Central memory CD8-positive, alpha-beta T cell (primary cell): ENCODE measurements around the gene CNTRL.

Source experiments
- ATAC-seq: fragments of 150-1000 bp; cut with Tn5 transposase; replicated peaks from 2 replicates; pipeline ENCODE4 v1.10.0; 2022; ENCODE audit warnings: mild to moderate bottlenecking, moderate FRiP score, moderate number of reproducible peaks; ENCODE audit not compliant: poor library complexity, severe bottlenecking; ENCODE audit errors: extremely low read depth
- DNase-seq, 2 donors: peaks; one replicate each; pipeline ENCODE4 v3.0.0; 2021; ENCODE audit warnings: low spot score in 2 of 2
- H3K27ac Mint-ChIP-seq: one replicate; pipeline ENCODE4 v1.8.0; 2022; ENCODE audit warnings: low read depth, mild to moderate bottlenecking, moderate library complexity, mixed read lengths
- H3K27me3 Mint-ChIP-seq: one replicate; pipeline ENCODE4 v1.8.0; 2022; ENCODE audit warnings: mixed read lengths
- H3K36me3 Mint-ChIP-seq: one replicate; pipeline ENCODE4 v1.8.0; 2022; ENCODE audit warnings: mild to moderate bottlenecking, moderate library complexity, mixed read lengths; ENCODE audit not compliant: insufficient read depth
- H3K4me1 Mint-ChIP-seq: one replicate; pipeline ENCODE4 v1.8.0; 2022; ENCODE audit warnings: mixed read lengths
- H3K4me3 Mint-ChIP-seq: one replicate; pipeline ENCODE4 v1.8.0; 2022; ENCODE audit warnings: mild to moderate bottlenecking, moderate library complexity, mixed read lengths
- H3K9me3 Mint-ChIP-seq: one replicate; pipeline ENCODE4 v1.8.0; 2022; ENCODE audit warnings: mixed read lengths

The CNTRL gene

GRCh38 chr9:121192518-121192917 is 117.8 kb downstream of the CNTRL start:
- no peak for ATAC-seq
- Mint-ChIP-seq H3K36me3 (peaks cover 16% of the 10 kb centered on the region), H3K4me3 (no peak overlapping the region), H3K27me3 (no peaks in the 10 kb centered on the region), H3K4me1 (peaks cover 66% of the 10 kb centered on the region), H3K9me3 (no peaks in the 10 kb centered on the region), H3K27ac (no peak overlapping the region)
- DNase-seq, result no peak

- ATAC-seq (peak; percentile 50), DNase-seq (no peak)
- peaks cover 16% of the 10 kb centered on the region for H3K36me3 Mint-ChIP-seq
- H3K27ac Mint-ChIP-seq, result peak overlapping the region; percentile 47
- H3K27me3 Mint-ChIP-seq, result no peaks in the 10 kb centered on the region
- no peaks in the 10 kb centered on the region for H3K9me3 Mint-ChIP-seq
- H3K4me1 Mint-ChIP-seq, result peaks cover 69% of the 10 kb centered on the region
- no peak overlapping the region for H3K4me3 Mint-ChIP-seq
Measured at GRCh38 chr9:121192959-121193640, 118.3 kb downstream of the CNTRL start.

- Mint-ChIP-seq H3K4me1 (peaks cover 81% of the 10 kb centered on the region), H3K27me3 (no peaks in the 10 kb centered on the region), H3K27ac (peak overlapping the region; percentile 80), H3K36me3 (peaks cover 11% of the 10 kb centered on the region), H3K9me3 (no peaks in the 10 kb centered on the region), H3K4me3 (peak overlapping the region; percentile 41)
- ATAC-seq (no peak), DNase-seq (no peak)
Measured at GRCh38 chr9:121194730-121195129, 120.0 kb downstream of the CNTRL start.

GRCh38 chr9:121196389-121196788 is 121.6 kb downstream of the CNTRL start:
- peak overlapping the region; percentile 80 for H3K27ac Mint-ChIP-seq
- peaks cover 81% of the 10 kb centered on the region for H3K4me1 Mint-ChIP-seq
- peak overlapping the region; percentile 41 for H3K4me3 Mint-ChIP-seq

GRCh38 chr9:121197132-121197531 is 122.4 kb downstream of the CNTRL start:
- peak overlapping the region; percentile 87 for H3K4me3 Mint-ChIP-seq

More at GRCh38 chr9:121196389-121196788, 121.6 kb downstream of the CNTRL start:
- no peaks in the 10 kb centered on the region for H3K9me3 Mint-ChIP-seq
- ATAC-seq (no peak), DNase-seq (no peak)
- H3K36me3 Mint-ChIP-seq, result peaks cover 16% of the 10 kb centered on the region
- no peaks in the 10 kb centered on the region for H3K27me3 Mint-ChIP-seq

GRCh38 chr9:121198512-121199042 is 123.8 kb downstream of the CNTRL start:
- Mint-ChIP-seq H3K4me3 (peak overlapping the region; percentile 87), H3K27ac (peak overlapping the region; percentile 68), H3K9me3 (no peaks in the 10 kb centered on the region), H3K27me3 (no peaks in the 10 kb centered on the region), H3K4me1 (peaks cover 73% of the 10 kb centered on the region), H3K36me3 (peaks cover 21% of the 10 kb centered on the region)
- no peak for ATAC-seq
- no peak for DNase-seq

More at GRCh38 chr9:121197132-121197531, 122.4 kb downstream of the CNTRL start:
- peak overlapping the region; percentile 80 for H3K27ac Mint-ChIP-seq
- H3K27me3 Mint-ChIP-seq, result no peaks in the 10 kb centered on the region
- ATAC-seq (no peak), DNase-seq (no peak)
- H3K4me1 Mint-ChIP-seq, result peaks cover 80% of the 10 kb centered on the region
- no peaks in the 10 kb centered on the region for H3K9me3 Mint-ChIP-seq
- peaks cover 21% of the 10 kb centered on the region for H3K36me3 Mint-ChIP-seq

GRCh38 chr9:121199921-121200320 is 125.2 kb downstream of the CNTRL start:
- H3K27ac Mint-ChIP-seq, result peak overlapping the region; percentile 68
- ATAC-seq (no peak), DNase-seq (no peak)
- peak overlapping the region; percentile 87 for H3K4me3 Mint-ChIP-seq
- H3K27me3 Mint-ChIP-seq, result no peaks in the 10 kb centered on the region
- H3K4me1 Mint-ChIP-seq, result peaks cover 64% of the 10 kb centered on the region
- H3K36me3 Mint-ChIP-seq, result peaks cover 19% of the 10 kb centered on the region
- H3K9me3 Mint-ChIP-seq, result no peaks in the 10 kb centered on the region

GRCh38 chr9:121200356-121200755 is 125.6 kb downstream of the CNTRL start:
- H3K4me3 Mint-ChIP-seq, result peak overlapping the region; percentile 87
- H3K27me3 Mint-ChIP-seq, result no peaks in the 10 kb centered on the region
- no peaks in the 10 kb centered on the region for H3K9me3 Mint-ChIP-seq
- no peak for ATAC-seq
- peaks cover 59% of the 10 kb centered on the region for H3K4me1 Mint-ChIP-seq
- peaks cover 17% of the 10 kb centered on the region for H3K36me3 Mint-ChIP-seq
- no peak for DNase-seq
- H3K27ac Mint-ChIP-seq, result peak overlapping the region; percentile 68

- ATAC-seq, result peak; percentile 39
Measured at GRCh38 chr9:121201045-121201737, 126.4 kb downstream of the CNTRL start.

GRCh38 chr9:121201738-121202533 is 127.2 kb downstream of the CNTRL start, which contains the start of gene RAB14:
Gene RAB14 (minus strand): TSS chr9:121201869. CDS start chr9:121193412, 8,457 bp downstream.
- Mint-ChIP-seq H3K4me3 (peak within 1 kb of the TSS; percentile 87), H3K4me1 (peaks cover 43% of the 10 kb centered on the region), H3K27me3 (no peaks in the 10 kb centered on the region), H3K36me3 (peaks cover 14% of the 10 kb centered on the region), H3K27ac (peak within 1 kb of the TSS; percentile 91), H3K9me3 (no peaks in the 10 kb centered on the region)
- ATAC-seq, result peak; percentile 90
- DNase-seq, result peak; percentile 100

More at GRCh38 chr9:121201045-121201737, 126.4 kb downstream of the CNTRL start:
- H3K36me3 Mint-ChIP-seq, result peaks cover 17% of the 10 kb centered on the region
- no peaks in the 10 kb centered on the region for H3K27me3 Mint-ChIP-seq
- H3K9me3 Mint-ChIP-seq, result no peaks in the 10 kb centered on the region
- peak; percentile 21 to 38 for DNase-seq
- peaks cover 51% of the 10 kb centered on the region for H3K4me1 Mint-ChIP-seq
- peak overlapping the region; percentile 91 for H3K27ac Mint-ChIP-seq
- peak overlapping the region; percentile 87 for H3K4me3 Mint-ChIP-seq

- ATAC-seq, result no peak
Measured at GRCh38 chr9:121204121-121204520, 129.4 kb downstream of the CNTRL start.

GRCh38 chr9:121204611-121205010 is 129.9 kb downstream of the CNTRL start:
- H3K36me3 Mint-ChIP-seq, result peaks cover 14% of the 10 kb centered on the region
- no peaks in the 10 kb centered on the region for H3K27me3 Mint-ChIP-seq
- H3K4me3 Mint-ChIP-seq, result no peak overlapping the region
- DNase-seq, result no peak
- H3K4me1 Mint-ChIP-seq, result peaks cover 33% of the 10 kb centered on the region
- H3K27ac Mint-ChIP-seq, result no peak overlapping the region
- no peak for ATAC-seq
- H3K9me3 Mint-ChIP-seq, result no peaks in the 10 kb centered on the region

More at GRCh38 chr9:121204121-121204520, 129.4 kb downstream of the CNTRL start:
- no peak overlapping the region for H3K4me3 Mint-ChIP-seq
- peaks cover 38% of the 10 kb centered on the region for H3K4me1 Mint-ChIP-seq
- no peaks in the 10 kb centered on the region for H3K9me3 Mint-ChIP-seq
- H3K36me3 Mint-ChIP-seq, result peaks cover 14% of the 10 kb centered on the region
- DNase-seq, result no peak
- H3K27me3 Mint-ChIP-seq, result no peaks in the 10 kb centered on the region
- no peak overlapping the region for H3K27ac Mint-ChIP-seq
